Ovary (tissue), 3 donors: ENCODE results near the gene GZMB.

Experiments used
- EP300 ChIP-seq: sonication (generic); formaldehyde crosslinking; IDR thresholded peaks from one replicate; pipeline ENCODE4 v1.6.1; 2017; ENCODE audit warnings: antibody characterized with exemption
- POLR2A ChIP-seq: fragments of 450-650 bp; IDR thresholded peaks from one replicate; pipeline ENCODE4 v1.6.1; 2017; ENCODE audit warnings: antibody characterized with exemption, mild to moderate bottlenecking, moderate library complexity
- TF ChIP-seq, protein P1 (sequence below), 3 donors: fragments of 450-650 bp in 2 of 3; fragments of 200-600 bp in 1 of 3; IDR thresholded peaks; one replicate each; pipeline versions ENCODE4 v1.5.1 to v1.8.0; 2016 to 2022; ENCODE audit warnings: antibody characterized with exemption in 3 of 3, mild to moderate bottlenecking in 1 of 3
- donor health status: DM: no; HTN: no; CAD: no.

DNA sequence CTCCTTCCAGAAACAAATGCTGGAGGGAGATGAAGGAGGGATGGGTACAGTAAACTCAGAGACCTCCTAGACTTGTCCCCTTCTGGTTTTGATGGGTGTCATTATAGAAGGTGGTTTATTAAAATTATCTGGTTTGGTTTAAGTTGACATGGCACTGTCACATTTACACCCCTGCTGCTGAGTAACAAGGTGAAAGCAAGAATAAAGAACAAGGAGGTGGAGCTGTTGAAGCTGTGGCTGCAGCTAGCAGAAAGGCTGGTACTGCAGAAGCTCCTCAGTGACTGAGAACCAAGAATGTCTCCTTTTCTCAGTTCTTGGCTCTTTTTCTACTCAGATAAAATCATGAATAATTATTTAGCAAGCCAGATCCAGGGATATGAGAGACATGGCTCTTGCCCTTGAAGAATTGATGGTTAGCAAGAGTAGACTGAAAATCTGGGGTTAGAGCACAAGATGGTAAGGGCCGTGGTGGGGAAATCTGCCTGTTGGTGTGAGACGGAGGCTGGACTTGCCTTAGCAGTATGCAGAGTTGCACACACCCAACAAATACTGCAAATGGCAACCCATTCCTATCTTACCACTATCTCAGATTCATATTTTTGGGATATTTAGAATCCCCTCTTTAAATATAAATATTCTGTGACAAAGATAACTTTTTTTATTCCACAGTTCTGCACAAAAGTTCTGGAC is 24.2 kb downstream of the GZMB start, which contains the start of gene GZMH:
- TF ChIP-seq POLR2A: no peak
- TF ChIP-seq, protein P1, sequence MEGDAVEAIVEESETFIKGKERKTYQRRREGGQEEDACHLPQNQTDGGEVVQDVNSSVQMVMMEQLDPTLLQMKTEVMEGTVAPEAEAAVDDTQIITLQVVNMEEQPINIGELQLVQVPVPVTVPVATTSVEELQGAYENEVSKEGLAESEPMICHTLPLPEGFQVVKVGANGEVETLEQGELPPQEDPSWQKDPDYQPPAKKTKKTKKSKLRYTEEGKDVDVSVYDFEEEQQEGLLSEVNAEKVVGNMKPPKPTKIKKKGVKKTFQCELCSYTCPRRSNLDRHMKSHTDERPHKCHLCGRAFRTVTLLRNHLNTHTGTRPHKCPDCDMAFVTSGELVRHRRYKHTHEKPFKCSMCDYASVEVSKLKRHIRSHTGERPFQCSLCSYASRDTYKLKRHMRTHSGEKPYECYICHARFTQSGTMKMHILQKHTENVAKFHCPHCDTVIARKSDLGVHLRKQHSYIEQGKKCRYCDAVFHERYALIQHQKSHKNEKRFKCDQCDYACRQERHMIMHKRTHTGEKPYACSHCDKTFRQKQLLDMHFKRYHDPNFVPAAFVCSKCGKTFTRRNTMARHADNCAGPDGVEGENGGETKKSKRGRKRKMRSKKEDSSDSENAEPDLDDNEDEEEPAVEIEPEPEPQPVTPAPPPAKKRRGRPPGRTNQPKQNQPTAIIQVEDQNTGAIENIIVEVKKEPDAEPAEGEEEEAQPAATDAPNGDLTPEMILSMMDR (IDR thresholded peaks at IDR 0.05): no peak
- TF ChIP-seq EP300: no peak
